ENCODE results near the gene INSC.

Gene INSC

DNA sequence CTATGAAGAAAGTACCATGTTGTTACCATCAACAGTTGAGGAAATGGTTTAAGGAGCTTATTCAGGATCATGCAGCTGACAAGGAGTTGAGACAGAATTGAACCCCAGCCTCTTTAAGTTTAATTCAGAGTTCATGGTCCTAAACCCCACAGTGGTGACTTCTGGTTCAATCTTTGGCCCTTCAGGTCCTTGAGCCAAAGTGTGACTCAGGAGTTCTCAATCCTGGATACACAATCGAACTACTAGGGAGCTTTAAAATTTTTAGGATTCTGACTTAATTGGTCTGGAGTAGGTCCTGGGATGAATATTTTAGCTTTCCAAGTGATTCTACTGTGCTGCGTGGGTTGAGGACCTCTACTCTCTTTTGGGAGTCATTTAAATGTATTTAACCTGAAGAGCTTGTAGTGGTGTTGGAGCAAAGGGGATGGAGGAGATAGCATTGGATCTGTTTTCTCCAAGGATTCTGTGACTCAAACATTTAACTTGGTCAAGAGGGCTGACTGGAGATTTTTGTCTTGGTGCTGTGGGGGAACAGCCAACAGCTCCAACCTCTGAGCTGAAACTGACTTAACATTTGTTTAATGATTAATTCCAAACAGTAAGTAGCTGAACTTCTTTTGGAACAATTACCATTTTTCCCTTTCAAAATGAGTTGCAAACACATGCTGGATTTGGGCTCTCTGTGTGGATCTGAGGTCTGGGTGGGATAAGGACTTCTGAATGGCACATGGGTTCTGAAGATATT is 80.1 kb downstream of the INSC start:
- Histone ChIP-seq H3K9me3 (ENCODE audit: insufficient read depth, low read depth, low read length) (no peaks in the 10 kb centered on the region), H3K36me3 (ENCODE audit: insufficient read depth, low read depth, low read length) (no peaks in the 10 kb centered on the region), H3K9ac (ENCODE audit: low read depth, low read length) (no peak overlapping the region), H3K27me3 (ENCODE audit: insufficient read depth, low read length) (no peaks in the 10 kb centered on the region), H3K4me1 (ENCODE audit: insufficient read depth, low read length) (no peaks in the 10 kb centered on the region), H3K27ac (ENCODE audit: low read length) (no peak overlapping the region), H3K4me3 (ENCODE audit: low read length) (no peak overlapping the region)

DNA sequence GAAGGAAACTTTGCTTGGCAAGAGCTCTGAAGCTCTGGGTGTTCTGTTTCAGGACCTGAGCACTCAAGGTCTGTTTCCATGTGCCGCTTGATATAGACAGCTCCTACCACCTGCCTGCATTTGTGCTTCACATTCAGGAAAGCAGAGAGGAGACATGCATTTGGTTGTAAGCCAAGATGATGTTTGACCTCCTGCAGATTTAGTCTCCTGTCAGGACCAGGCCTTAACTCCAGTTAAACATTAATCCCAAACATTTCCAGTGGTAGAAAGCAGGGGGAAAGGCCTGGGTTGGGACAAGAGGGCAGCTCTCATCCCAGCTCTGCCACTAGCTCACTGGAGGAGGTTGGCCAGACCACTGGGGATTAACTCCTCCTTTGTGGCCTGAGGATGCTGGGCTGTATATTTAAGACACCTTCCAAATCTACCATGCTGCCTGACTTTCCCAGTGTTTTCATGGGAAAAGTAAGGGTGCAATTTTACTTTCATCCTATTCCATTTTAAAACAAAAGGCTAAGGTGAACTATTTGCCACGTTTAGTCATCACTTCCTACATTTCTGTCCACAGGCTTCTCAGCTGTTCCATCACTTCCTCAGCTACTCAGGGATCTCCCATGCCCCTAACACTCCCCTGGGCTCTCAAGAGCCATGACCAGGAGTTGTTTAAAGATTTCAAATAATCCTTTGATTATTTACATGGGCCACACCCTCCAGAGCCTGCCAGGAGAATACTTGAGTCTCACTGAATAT is 80.9 kb downstream of the INSC start:
- H3K4me1 ChIP-seq (ENCODE audit: insufficient read depth, low read length): no peaks in the 10 kb centered on the region
- no peaks in the 10 kb centered on the region for H3K36me3 ChIP-seq (ENCODE audit: insufficient read depth, low read depth, low read length)
- no peak overlapping the region for H3K9ac ChIP-seq (ENCODE audit: low read depth, low read length)
- no peak overlapping the region for H3K4me3 ChIP-seq (ENCODE audit: low read length)
- no peaks in the 10 kb centered on the region for H3K27me3 ChIP-seq (ENCODE audit: insufficient read depth, low read length)
- no peak overlapping the region for H3K27ac ChIP-seq (ENCODE audit: low read length)
- H3K9me3 ChIP-seq (ENCODE audit: insufficient read depth, low read depth, low read length): no peaks in the 10 kb centered on the region

DNA sequence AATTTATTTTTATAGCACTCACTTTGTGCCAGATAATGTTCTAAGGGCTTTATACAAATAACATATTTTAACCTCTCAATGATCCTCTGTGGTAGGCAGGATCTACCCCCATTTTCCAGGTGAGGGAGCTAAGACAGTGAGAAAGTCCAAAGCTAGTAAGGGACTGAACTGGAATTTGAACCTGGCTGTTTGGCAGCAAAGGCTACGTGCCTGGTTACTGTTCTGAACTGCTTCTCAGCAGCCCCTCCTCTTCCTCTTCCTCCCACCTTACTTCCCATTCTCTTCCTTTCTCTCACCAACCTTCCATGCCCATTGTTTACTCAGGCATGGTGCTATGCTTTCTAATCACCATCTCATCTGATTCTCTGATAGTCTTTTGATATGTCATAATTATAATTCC is 82.0 kb downstream of the INSC start:
- Histone ChIP-seq H3K4me1 (ENCODE audit: insufficient read depth, low read length) (no peaks in the 10 kb centered on the region), H3K27ac (ENCODE audit: low read length) (no peak overlapping the region), H3K36me3 (ENCODE audit: insufficient read depth, low read depth, low read length) (no peaks in the 10 kb centered on the region), H3K9ac (ENCODE audit: low read depth, low read length) (no peak overlapping the region), H3K4me3 (ENCODE audit: low read length) (no peak overlapping the region), H3K27me3 (ENCODE audit: insufficient read depth, low read length) (no peaks in the 10 kb centered on the region), H3K9me3 (ENCODE audit: insufficient read depth, low read depth, low read length) (no peaks in the 10 kb centered on the region)

DNA sequence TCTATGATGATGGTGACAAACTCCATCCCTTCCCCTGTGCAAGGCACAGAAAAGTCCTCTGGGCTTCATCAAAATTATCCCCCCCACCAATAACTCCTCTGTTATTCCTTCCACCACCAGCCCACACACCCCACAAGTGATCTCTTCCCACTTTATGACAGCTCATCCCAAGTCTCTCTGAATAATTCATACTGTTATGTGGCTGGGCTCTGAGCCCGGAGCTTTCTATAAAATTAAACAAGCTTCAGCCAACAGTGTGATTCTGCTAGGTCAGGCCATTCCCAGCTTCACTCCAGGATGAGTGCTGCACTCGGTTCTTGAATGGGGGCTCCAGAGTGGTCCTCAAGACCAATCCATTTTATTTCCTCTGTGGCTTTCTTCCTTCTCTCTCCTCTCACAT is 83.0 kb downstream of the INSC start:
- Histone ChIP-seq H3K9ac (ENCODE audit: low read depth, low read length) (no peak overlapping the region), H3K27ac (ENCODE audit: low read length) (no peak overlapping the region), H3K9me3 (ENCODE audit: insufficient read depth, low read depth, low read length) (no peaks in the 10 kb centered on the region), H3K4me1 (ENCODE audit: insufficient read depth, low read length) (no peaks in the 10 kb centered on the region), H3K4me3 (ENCODE audit: low read length) (no peak overlapping the region), H3K27me3 (ENCODE audit: insufficient read depth, low read length) (no peaks in the 10 kb centered on the region), H3K36me3 (ENCODE audit: insufficient read depth, low read depth, low read length) (no peaks in the 10 kb centered on the region)

DNA sequence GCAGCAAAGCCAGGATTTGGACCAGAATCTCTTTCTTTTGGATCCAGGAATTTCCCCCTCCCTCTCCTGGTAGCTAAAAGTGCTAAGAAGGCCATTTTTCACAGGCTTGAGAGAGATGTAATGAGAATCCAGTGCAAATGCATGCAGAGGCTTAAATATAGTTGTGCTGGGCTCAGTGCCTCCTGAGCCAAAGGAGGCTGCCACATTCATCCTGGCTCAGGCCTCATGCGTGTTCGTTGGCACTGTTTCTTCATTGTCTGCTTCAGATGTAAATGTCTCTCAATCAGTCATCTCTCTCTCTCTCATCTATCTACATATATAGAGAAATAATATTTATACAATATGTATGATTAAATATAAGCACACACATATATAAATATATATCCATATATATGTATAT is 83.6 kb downstream of the INSC start:
- no peaks in the 10 kb centered on the region for H3K9me3 ChIP-seq (ENCODE audit: insufficient read depth, low read depth, low read length)
- no peak overlapping the region for H3K9ac ChIP-seq (ENCODE audit: low read depth, low read length)
- no peak overlapping the region for H3K27ac ChIP-seq (ENCODE audit: low read length)
- no peaks in the 10 kb centered on the region for H3K27me3 ChIP-seq (ENCODE audit: insufficient read depth, low read length)
- no peak overlapping the region for H3K4me3 ChIP-seq (ENCODE audit: low read length)
- no peaks in the 10 kb centered on the region for H3K36me3 ChIP-seq (ENCODE audit: insufficient read depth, low read depth, low read length)
- H3K4me1 ChIP-seq (ENCODE audit: insufficient read depth, low read length): no peaks in the 10 kb centered on the region

DNA sequence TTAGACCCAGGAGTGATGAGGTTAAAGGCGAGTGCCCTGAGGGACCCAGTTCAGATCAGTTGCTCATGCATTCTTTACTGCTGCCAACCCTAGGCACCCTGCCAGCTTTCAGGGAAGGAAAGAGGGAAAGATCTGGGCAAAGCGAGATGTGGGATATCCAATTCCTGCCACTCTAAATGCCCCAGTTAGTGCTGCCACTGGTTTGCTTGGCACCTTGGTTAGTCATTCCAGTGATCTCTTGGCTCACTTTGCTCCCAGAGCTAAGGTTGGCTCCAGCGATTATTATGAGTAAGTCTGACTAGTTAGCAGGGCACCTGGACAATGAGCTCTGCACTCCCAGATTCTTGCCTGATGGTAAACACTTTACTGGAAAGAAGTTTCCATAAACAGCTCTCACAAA is 85.0 kb downstream of the INSC start:
- no peak overlapping the region for H3K4me3 ChIP-seq (ENCODE audit: low read length)
- no peak overlapping the region for H3K27ac ChIP-seq (ENCODE audit: low read length)
- no peaks in the 10 kb centered on the region for H3K9me3 ChIP-seq (ENCODE audit: insufficient read depth, low read depth, low read length)
- no peaks in the 10 kb centered on the region for H3K36me3 ChIP-seq (ENCODE audit: insufficient read depth, low read depth, low read length)
- H3K9ac ChIP-seq (ENCODE audit: low read depth, low read length): no peak overlapping the region
- no peaks in the 10 kb centered on the region for H3K4me1 ChIP-seq (ENCODE audit: insufficient read depth, low read length)
- H3K27me3 ChIP-seq (ENCODE audit: insufficient read depth, low read length): no peaks in the 10 kb centered on the region

DNA sequence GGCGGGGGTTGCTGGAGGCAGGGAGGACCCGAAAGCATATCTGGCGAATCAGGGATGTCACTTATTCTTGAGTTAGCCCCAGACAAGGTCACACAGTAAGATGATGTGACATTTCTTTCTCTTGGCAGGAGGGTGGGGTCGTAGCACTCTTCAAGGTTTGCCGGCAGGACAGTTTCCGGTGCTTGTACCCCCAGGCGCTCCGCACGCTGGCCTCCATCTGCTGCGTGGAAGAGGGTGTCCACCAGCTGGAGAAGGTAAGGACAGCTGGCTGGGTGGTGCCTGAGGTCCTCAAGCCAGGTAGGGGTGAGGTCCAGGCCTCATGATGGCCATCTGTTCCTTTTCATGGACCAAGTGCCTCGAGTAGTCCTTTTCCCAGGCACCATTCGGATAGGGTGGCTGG is 86.0 kb downstream of the INSC start:
- Histone ChIP-seq H3K36me3 (ENCODE audit: insufficient read depth, low read depth, low read length) (no peaks in the 10 kb centered on the region), H3K4me1 (ENCODE audit: insufficient read depth, low read length) (no peaks in the 10 kb centered on the region), H3K4me3 (ENCODE audit: low read length) (no peak overlapping the region), H3K9ac (ENCODE audit: low read depth, low read length) (no peak overlapping the region), H3K27me3 (ENCODE audit: insufficient read depth, low read length) (no peaks in the 10 kb centered on the region), H3K9me3 (ENCODE audit: insufficient read depth, low read depth, low read length) (no peaks in the 10 kb centered on the region), H3K27ac (ENCODE audit: low read length) (no peak overlapping the region)

DNA sequence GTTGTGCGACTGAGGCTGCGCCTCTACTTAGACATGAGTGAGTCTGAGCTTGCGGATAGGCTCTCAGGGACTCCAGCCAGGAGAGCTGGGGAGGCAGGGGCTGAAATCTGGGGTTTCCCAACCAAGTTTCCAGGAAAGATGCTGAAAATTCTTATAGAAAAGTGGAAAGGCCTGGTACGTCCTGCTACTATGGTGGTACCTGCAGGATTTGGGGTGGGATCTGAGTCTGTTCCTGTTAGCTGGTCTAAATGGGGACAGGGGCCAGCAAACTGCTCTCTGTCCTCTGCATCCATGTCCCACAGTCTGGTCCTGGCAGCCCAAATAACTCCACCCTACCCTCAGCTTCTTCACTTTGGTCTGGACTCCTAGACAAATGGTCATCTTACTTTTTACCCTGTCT is 86.9 kb downstream of the INSC start:
- no peak overlapping the region for H3K27ac ChIP-seq (ENCODE audit: low read length)
- H3K9me3 ChIP-seq (ENCODE audit: insufficient read depth, low read depth, low read length): no peaks in the 10 kb centered on the region
- no peak overlapping the region for H3K9ac ChIP-seq (ENCODE audit: low read depth, low read length)
- no peaks in the 10 kb centered on the region for H3K36me3 ChIP-seq (ENCODE audit: insufficient read depth, low read depth, low read length)
- H3K4me3 ChIP-seq (ENCODE audit: low read length): no peak overlapping the region
- H3K27me3 ChIP-seq (ENCODE audit: insufficient read depth, low read length): no peaks in the 10 kb centered on the region
- no peaks in the 10 kb centered on the region for H3K4me1 ChIP-seq (ENCODE audit: insufficient read depth, low read length)

DNA sequence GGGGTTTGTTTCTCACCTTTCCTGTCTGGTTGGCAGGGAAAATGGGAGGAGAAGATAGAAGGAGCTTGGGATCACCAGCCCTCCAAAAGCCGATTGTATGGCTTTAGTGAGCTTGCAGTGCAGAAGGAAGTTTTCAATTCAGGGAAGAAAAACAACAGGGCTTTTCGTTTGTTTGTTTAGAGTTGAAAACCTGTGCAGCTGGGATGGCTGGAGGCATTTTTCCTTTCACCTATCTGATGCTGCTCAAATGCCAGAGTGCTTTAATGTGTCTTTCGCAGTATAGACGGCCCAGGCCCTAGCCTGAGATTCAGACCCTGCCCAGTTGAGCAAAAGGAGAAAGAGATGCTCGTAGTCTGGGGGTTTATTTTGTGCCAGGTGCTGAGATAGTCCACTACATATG is 87.9 kb downstream of the INSC start:
- no peak overlapping the region for H3K27ac ChIP-seq (ENCODE audit: low read length)
- no peaks in the 10 kb centered on the region for H3K4me1 ChIP-seq (ENCODE audit: insufficient read depth, low read length)
- H3K9ac ChIP-seq (ENCODE audit: low read depth, low read length): no peak overlapping the region
- no peaks in the 10 kb centered on the region for H3K36me3 ChIP-seq (ENCODE audit: insufficient read depth, low read depth, low read length)
- no peaks in the 10 kb centered on the region for H3K27me3 ChIP-seq (ENCODE audit: insufficient read depth, low read length)
- H3K4me3 ChIP-seq (ENCODE audit: low read length): no peak overlapping the region
- H3K9me3 ChIP-seq (ENCODE audit: insufficient read depth, low read depth, low read length): no peaks in the 10 kb centered on the region

DNA sequence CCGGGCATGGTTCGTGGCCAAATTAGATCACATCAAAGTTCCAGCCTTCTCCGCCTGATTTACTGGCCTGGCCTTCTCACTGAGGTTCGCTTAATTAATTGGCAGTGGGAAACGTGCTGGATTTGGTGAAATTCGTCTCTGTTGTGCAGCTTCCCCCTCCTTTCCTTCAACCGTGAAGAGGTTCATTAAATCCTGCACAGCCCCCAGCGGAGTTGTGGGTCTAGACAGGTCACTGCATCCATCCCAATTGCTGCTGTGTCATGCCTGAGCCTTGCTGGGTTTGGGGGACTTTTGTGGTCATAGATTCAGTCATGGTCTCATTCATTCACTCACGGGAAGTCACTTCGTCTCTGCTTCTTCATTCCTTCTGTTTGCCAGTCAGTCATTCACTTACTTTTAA is 90.0 kb downstream of the INSC start:
- Histone ChIP-seq H3K9me3 (ENCODE audit: insufficient read depth, low read depth, low read length) (no peaks in the 10 kb centered on the region), H3K27me3 (ENCODE audit: insufficient read depth, low read length) (no peaks in the 10 kb centered on the region), H3K4me3 (ENCODE audit: low read length) (no peak overlapping the region)

DNA sequence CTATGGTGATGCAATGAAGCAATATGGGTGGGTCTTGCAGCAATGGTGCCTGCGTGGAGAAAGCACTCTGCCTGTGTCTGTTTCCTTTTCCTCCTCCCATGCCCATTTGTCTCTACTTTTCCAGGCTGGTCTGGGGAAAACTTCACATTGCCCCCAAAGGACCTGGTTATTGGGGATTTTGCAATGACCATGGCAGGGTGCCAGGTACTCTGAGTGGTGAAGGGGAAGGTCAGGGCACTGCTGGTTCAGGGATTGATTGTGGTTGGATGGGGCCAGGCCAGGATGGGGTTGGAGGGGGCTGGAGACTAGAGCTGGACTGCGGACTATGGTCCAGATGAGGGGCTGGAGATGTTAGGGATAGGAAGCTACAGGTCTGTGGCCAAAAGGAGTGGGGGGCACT is 92.1 kb downstream of the INSC start:
- Histone ChIP-seq H3K4me1 (ENCODE audit: insufficient read depth, low read length) (no peaks in the 10 kb centered on the region), H3K9me3 (ENCODE audit: insufficient read depth, low read depth, low read length) (no peaks in the 10 kb centered on the region), H3K36me3 (ENCODE audit: insufficient read depth, low read depth, low read length) (no peaks in the 10 kb centered on the region), H3K4me3 (ENCODE audit: low read length) (no peak overlapping the region), H3K9ac (ENCODE audit: low read depth, low read length) (no peak overlapping the region), H3K27ac (ENCODE audit: low read length) (no peak overlapping the region), H3K27me3 (ENCODE audit: insufficient read depth, low read length) (no peaks in the 10 kb centered on the region)

More for the DNA sequence above, 90.0 kb downstream of the INSC start:
- H3K9ac ChIP-seq (ENCODE audit: low read depth, low read length): no peak overlapping the region
- no peaks in the 10 kb centered on the region for H3K4me1 ChIP-seq (ENCODE audit: insufficient read depth, low read length)
- H3K36me3 ChIP-seq (ENCODE audit: insufficient read depth, low read depth, low read length): no peaks in the 10 kb centered on the region
- H3K27ac ChIP-seq (ENCODE audit: low read length): no peak overlapping the region
